Measurements from ENCODE around the gene FAM222A.

Gene FAM222A

GRCh38 chr12:109735825-109736551, 22.4 kb downstream of the FAM222A start:
- POLR2A ChIA-PET: no interaction called here
- Histone ChIP-seq H3K9me3 (ENCODE audit: control insufficient read depth, insufficient read depth, low read depth, low read length) (no peaks in the 10 kb centered on the region), H3K4me3 (ENCODE audit: low read depth, low read length) (no peak overlapping the region), H3K36me3 (ENCODE audit: control insufficient read depth in 2 of 2, insufficient read depth in 1 of 2, low read length in 2 of 2) (no peaks in the 10 kb centered on the region), H3K4me1 (ENCODE audit: control insufficient read depth, insufficient read depth, low read length) (no peaks in the 10 kb centered on the region), H3K27ac (ENCODE audit: extremely low read depth, low read depth, low read length) (no peak overlapping the region)
- CTCF ChIA-PET: interaction anchor here (0.8 kb wide), 1 partner anchor 18 kb away, joined by 4 read pairs; no protein-coding TSS in a partner anchor
- TF ChIP-seq ZNF518A (tag by site-specific recombination; conservative IDR thresholded peaks at IDR 0.05; ENCODE audit: low read depth): no peak
- TF ChIP-seq SCRT2 (tag by site-specific recombination; IDR thresholded peaks at IDR 0.05): peak; percentile 74

GRCh38 chr12:109736552-109737108, 23.0 kb downstream of the FAM222A start:
- no peak overlapping the region for H3K4me3 ChIP-seq (ENCODE audit: low read depth, low read length)
- no peaks in the 10 kb centered on the region for H3K36me3 ChIP-seq (ENCODE audit: control insufficient read depth in 2 of 2, insufficient read depth in 1 of 2, low read length in 2 of 2)
- TF ChIP-seq ZIC2 (tag by site-specific recombination; IDR thresholded peaks at IDR 0.05) (0 out of 2 replicates have a peak, but pooled peaks have one; percentile 21), REST (tag by site-specific recombination; IDR thresholded peaks at IDR 0.05) (peak; percentile 98), ZNF239 (tag by site-specific recombination; IDR thresholded peaks at IDR 0.05) (no peak), ZFP41 (tag by site-specific recombination; IDR thresholded peaks at IDR 0.05; ENCODE audit: borderline replicate concordance) (no peak), ZBTB6 (tag by site-specific recombination; IDR thresholded peaks at IDR 0.05) (0 out of 2 replicates have a peak, but pooled peaks have one; percentile 13)
- CTCF ChIA-PET: no interaction called here
- no peaks in the 10 kb centered on the region for H3K9me3 ChIP-seq (ENCODE audit: control insufficient read depth, insufficient read depth, low read depth, low read length)
- POLR2A ChIA-PET: no interaction called here
- no peaks in the 10 kb centered on the region for H3K4me1 ChIP-seq (ENCODE audit: control insufficient read depth, insufficient read depth, low read length)
- H3K27ac ChIP-seq (ENCODE audit: extremely low read depth, low read depth, low read length): no peak overlapping the region

GRCh38 chr12:109737126-109737525, 23.5 kb downstream of the FAM222A start:
- no peaks in the 10 kb centered on the region for H3K9me3 ChIP-seq (ENCODE audit: control insufficient read depth, insufficient read depth, low read depth, low read length)
- no peak overlapping the region for H3K4me3 ChIP-seq (ENCODE audit: low read depth, low read length)
- no peak overlapping the region for H3K27ac ChIP-seq (ENCODE audit: extremely low read depth, low read depth, low read length)
- no peaks in the 10 kb centered on the region for H3K36me3 ChIP-seq (ENCODE audit: control insufficient read depth in 2 of 2, insufficient read depth in 1 of 2, low read length in 2 of 2)
- CTCF ChIA-PET: no interaction called here
- POLR2A ChIA-PET: no interaction called here
- no peaks in the 10 kb centered on the region for H3K4me1 ChIP-seq (ENCODE audit: control insufficient read depth, insufficient read depth, low read length)
- no peak for TF ChIP-seq MYNN (tag by site-specific recombination; IDR thresholded peaks at IDR 0.05; ENCODE audit: borderline replicate concordance)
- TF ChIP-seq ZNF19 (tag by site-specific recombination; IDR thresholded peaks at IDR 0.05; ENCODE audit: low read depth): no peak
- TF ChIP-seq ZNF658 (tag by site-specific recombination; IDR thresholded peaks at IDR 0.05): no peak
- TF ChIP-seq ZNF280D (tag by site-specific recombination; IDR thresholded peaks at IDR 0.05): no peak
- TF ChIP-seq OVOL3 (tag by site-specific recombination; IDR thresholded peaks at IDR 0.05): no peak
- TF ChIP-seq ZNF510 (tag by site-specific recombination; IDR thresholded peaks at IDR 0.05; ENCODE audit: insufficient replicate concordance): no peak
- TF ChIP-seq ZNF707 (tag by site-specific recombination; IDR thresholded peaks at IDR 0.05): no peak
- no peak for TF ChIP-seq ZNF768 (tag by site-specific recombination; IDR thresholded peaks at IDR 0.05)
- no peak for TF ChIP-seq ZNF155 (tag by site-specific recombination; IDR thresholded peaks at IDR 0.05)
- no peak for TF ChIP-seq ZNF654 (tag by site-specific recombination; IDR thresholded peaks at IDR 0.05; ENCODE audit: low read depth)

Measured in HEK293 (cell line).